ENCODE measurements around the gene ABCB9.

Gene ABCB9

GRCh38 chr12:122888232-122888752 lies 78.0 kb downstream of the ABCB9 start:
- DNase-seq (ENCODE audit: low spot score in 2 of 2) (peak in 1 of 2 donors; percentile 60), ATAC-seq (ENCODE audit: low read depth) (peak; percentile 70)
- H3K9me3 Mint-ChIP-seq = no peaks in the 10 kb centered on the region
- H3K27me3 Mint-ChIP-seq = no peaks in the 10 kb centered on the region
- H3K4me3 Mint-ChIP-seq = peak overlapping the region; percentile 73
- H3K36me3 Mint-ChIP-seq = peaks cover 3% of the 10 kb centered on the region
- peak overlapping the region; percentile 84 for H3K27ac Mint-ChIP-seq
- H3K4me1 Mint-ChIP-seq = peaks cover 50% of the 10 kb centered on the region

GRCh38 chr12:122887819-122888212 lies 78.4 kb downstream of the ABCB9 start:
- Mint-ChIP-seq H3K36me3 (peaks cover 3% of the 10 kb centered on the region), H3K27me3 (no peaks in the 10 kb centered on the region), H3K4me3 (peak overlapping the region; percentile 73), H3K27ac (peak overlapping the region; percentile 84), H3K4me1 (peaks cover 53% of the 10 kb centered on the region), H3K9me3 (no peaks in the 10 kb centered on the region)
- DNase-seq (ENCODE audit: low spot score in 2 of 2) (no peak), ATAC-seq (ENCODE audit: low read depth) (peak; percentile 17)

- Mint-ChIP-seq H3K4me1 (peaks cover 58% of the 10 kb centered on the region), H3K27me3 (no peaks in the 10 kb centered on the region), H3K4me3 (peak overlapping the region; percentile 73), H3K36me3 (peaks cover 3% of the 10 kb centered on the region), H3K9me3 (no peaks in the 10 kb centered on the region), H3K27ac (peak overlapping the region; percentile 84)
- ATAC-seq (ENCODE audit: low read depth) = peak; percentile 74
- DNase-seq (ENCODE audit: low spot score in 2 of 2) = peak in 1 of 2 donors; percentile 60
These were observed 79.1 kb downstream of the ABCB9 start for GRCh38 chr12:122886851-122887818.

GRCh38 chr12:122886161-122886560 lies 80.1 kb downstream of the ABCB9 start:
- Mint-ChIP-seq H3K27me3 (no peaks in the 10 kb centered on the region), H3K4me3 (no peak overlapping the region), H3K9me3 (no peaks in the 10 kb centered on the region), H3K36me3 (peaks cover 3% of the 10 kb centered on the region), H3K27ac (no peak overlapping the region), H3K4me1 (peaks cover 59% of the 10 kb centered on the region)
- ATAC-seq (ENCODE audit: low read depth) (no peak), DNase-seq (ENCODE audit: low spot score in 2 of 2) (no peak)

- DNase-seq (ENCODE audit: low spot score in 2 of 2) (no peak), ATAC-seq (ENCODE audit: low read depth) (no peak)
- H3K27ac Mint-ChIP-seq = no peak overlapping the region
- peaks cover 12% of the 10 kb centered on the region for H3K36me3 Mint-ChIP-seq
- no peaks in the 10 kb centered on the region for H3K27me3 Mint-ChIP-seq
- H3K4me1 Mint-ChIP-seq = peaks cover 65% of the 10 kb centered on the region
- H3K4me3 Mint-ChIP-seq = no peak overlapping the region
- no peaks in the 10 kb centered on the region for H3K9me3 Mint-ChIP-seq
These were observed 81.4 kb downstream of the ABCB9 start for GRCh38 chr12:122884860-122885259.

- Mint-ChIP-seq H3K27ac (peak overlapping the region; percentile 25), H3K27me3 (no peaks in the 10 kb centered on the region), H3K4me1 (peaks cover 66% of the 10 kb centered on the region), H3K9me3 (no peaks in the 10 kb centered on the region), H3K36me3 (peaks cover 14% of the 10 kb centered on the region), H3K4me3 (no peak overlapping the region)
- ATAC-seq (ENCODE audit: low read depth) = no peak
- DNase-seq (ENCODE audit: low spot score in 2 of 2) = no peak
These were observed 82.0 kb downstream of the ABCB9 start for GRCh38 chr12:122884091-122884826.

GRCh38 chr12:122882908-122883558 lies 83.2 kb downstream of the ABCB9 start:
- peaks cover 61% of the 10 kb centered on the region for H3K4me1 Mint-ChIP-seq
- H3K4me3 Mint-ChIP-seq = no peak overlapping the region
- no peaks in the 10 kb centered on the region for H3K9me3 Mint-ChIP-seq
- H3K27me3 Mint-ChIP-seq = no peaks in the 10 kb centered on the region
- H3K27ac Mint-ChIP-seq = peak overlapping the region; percentile 25
- H3K36me3 Mint-ChIP-seq = peaks cover 14% of the 10 kb centered on the region
- ATAC-seq (ENCODE audit: low read depth) (no peak), DNase-seq (ENCODE audit: low spot score in 2 of 2) (no peak)

GRCh38 chr12:122880668-122881067 lies 85.6 kb downstream of the ABCB9 start:
- H3K36me3 Mint-ChIP-seq = peaks cover 17% of the 10 kb centered on the region
- H3K27me3 Mint-ChIP-seq = no peaks in the 10 kb centered on the region
- ATAC-seq (ENCODE audit: low read depth) (peak; percentile 61), DNase-seq (ENCODE audit: low spot score in 2 of 2) (no peak)
- peak overlapping the region; percentile 7 for H3K27ac Mint-ChIP-seq
- H3K4me3 Mint-ChIP-seq = no peak overlapping the region
- H3K4me1 Mint-ChIP-seq = peaks cover 59% of the 10 kb centered on the region
- H3K9me3 Mint-ChIP-seq = no peaks in the 10 kb centered on the region

- Mint-ChIP-seq H3K36me3 (peaks cover 17% of the 10 kb centered on the region), H3K27me3 (no peaks in the 10 kb centered on the region), H3K4me3 (no peak overlapping the region), H3K27ac (peak overlapping the region; percentile 7), H3K9me3 (no peaks in the 10 kb centered on the region), H3K4me1 (peaks cover 62% of the 10 kb centered on the region)
- no peak for DNase-seq (ENCODE audit: low spot score in 2 of 2)
- no peak for ATAC-seq (ENCODE audit: low read depth)
These were observed 86.1 kb downstream of the ABCB9 start for GRCh38 chr12:122880155-122880667.
